K562 (cell line): ENCODE results near the gene TTC23L. TPM values are rescaled to one million over a fixed set of nuclear protein-coding genes. Genes with fewer than 3 reads are reported as not detected.

Experiments
- ATAC-seq: fragments of 200-7000 bp; cut with Tn5 transposase; 3 replicates; pipeline ENCODE4 v1.9.1; 2020; ENCODE audit warnings: moderate library complexity
- BruUV-seq: library from RNA; stranded (reverse); fragments of 400-500 nt; replicated peaks from 2 replicates; lab custom pipeline; 2021; lab: Mats Ljungman, UMichigan
- CTCF ChIA-PET: fragments of 300-600 bp; formaldehyde crosslinking; extraction: SDS; loops from one replicate; lab custom pipeline; 2021; ENCODE audit warnings: low intra/inter-chr PET ratio; lab: Yijun Ruan, JAX
- POLR2A ChIA-PET: fragments of 300-600, 350-650 bp; sonication (Branson Sonifier 250); formaldehyde crosslinking; extraction: SDS; loops from one replicate; lab custom pipeline; 2021; ENCODE audit warnings: antibody characterized with exemption, inconsistent platforms; lab: Yijun Ruan, JAX
- DNase-seq, 4 experiments: peaks; one replicate each; pipeline versions ENCODE4 v3.0.0 to v3.0.0-alpha.2; 2011 to 2018; ENCODE audit warnings: low spot score in 3 of 4, mixed read lengths in 3 of 4; ENCODE audit errors: extremely low read depth in 1 of 4
- FAIRE-seq: peaks from 2 replicates; lab custom pipeline; 2011; peaks lifted over from hg19 to GRCh38; lab: Jason Lieb, UNC
- H2AFZ ChIP-seq: 2 replicates; pipeline ENCODE4 v1.6.0; 2011; ENCODE audit warnings: low read depth, low read length, control low read depth, inconsistent platforms
- H3K27ac ChIP-seq: fragments of 200-600 bp; 3 replicates; pipeline ENCODE4 v1.8.0; 2011; ENCODE audit warnings: low read depth, mild to moderate bottlenecking, control low read depth, inconsistent platforms, low read length, moderate library complexity, mixed read lengths; ENCODE audit errors: extremely low read depth
- H3K27me3 ChIP-seq, 2 experiments: fragments of 300-600 bp in 1 of 2; 2 replicates in 1 of 2; 3 replicates in 1 of 2; pipeline versions ENCODE4 v1.6.0 to v1.8.0; 2011; ENCODE audit warnings: inconsistent platforms in 2 of 2, low read length in 2 of 2, mild to moderate bottlenecking in 1 of 2, mixed read lengths in 1 of 2, moderate library complexity in 1 of 2; ENCODE audit not compliant: control insufficient read depth in 2 of 2, insufficient read depth in 2 of 2
- H3K36me3 ChIP-seq: fragments of 300-600 bp; 3 replicates; pipeline ENCODE4 v1.8.0; 2011; ENCODE audit warnings: mild to moderate bottlenecking, low read length, inconsistent platforms; ENCODE audit not compliant: control insufficient read depth, insufficient read depth
- H3K4me1 ChIP-seq, 2 experiments: fragments of 200-600 bp in 1 of 2; replicated peaks in 1 of 2; 2 replicates in 1 of 2; 3 replicates in 1 of 2; pipeline versions ENCODE4 v1.5.1 to v1.8.0; 2011; ENCODE audit warnings: inconsistent platforms in 2 of 2, low read length in 2 of 2, mild to moderate bottlenecking in 1 of 2, mixed read lengths in 1 of 2, moderate library complexity in 1 of 2; ENCODE audit not compliant: control insufficient read depth in 2 of 2, insufficient read depth in 2 of 2
- H3K4me2 ChIP-seq: 2 replicates; pipeline ENCODE4 v1.6.1; 2011; ENCODE audit warnings: low read length, control low read depth, inconsistent platforms, mixed read lengths; ENCODE audit not compliant: insufficient read depth
- H3K4me3 ChIP-seq: fragments of 200-600 bp; sonication (generic), shearing (Covaris generic); 2 replicates; pipeline ENCODE4 v1.5.1; 2016; ENCODE audit warnings: control low read depth, inconsistent platforms
- H3K79me2 ChIP-seq: fragments of 200-600 bp; 3 replicates; pipeline ENCODE4 v1.8.0; 2011; ENCODE audit warnings: low read length, inconsistent platforms; ENCODE audit not compliant: control insufficient read depth, insufficient read depth
- H3K9ac ChIP-seq, 2 experiments: 2 replicates each; pipeline versions ENCODE4 v1.6.0 to v1.6.1; 2011; ENCODE audit warnings: low read depth in 2 of 2, low read length in 2 of 2, control low read depth in 1 of 2, inconsistent platforms in 1 of 2, mild to moderate bottlenecking in 1 of 2, mixed read lengths in 1 of 2; ENCODE audit not compliant: insufficient read depth in 1 of 2
- H3K9me1 ChIP-seq: one replicate; pipeline ENCODE4 v1.6.0; 2011; ENCODE audit warnings: inconsistent platforms, mild to moderate bottlenecking, low read length, moderate library complexity; ENCODE audit not compliant: control insufficient read depth, insufficient read depth
- H3K9me3 ChIP-seq: replicated peaks from 2 replicates; pipeline ENCODE4 v1.5.1; 2011; ENCODE audit warnings: low read depth, low read length, inconsistent platforms; ENCODE audit not compliant: control insufficient read depth, insufficient read depth
- H4K20me1 ChIP-seq: replicated peaks from 2 replicates; pipeline ENCODE4 v1.6.1; 2011; ENCODE audit warnings: low read length, inconsistent platforms, mixed read lengths; ENCODE audit not compliant: control insufficient read depth, insufficient read depth
- CHD4 ChIP-seq: fragments of 200-600 bp; sonication (generic); IDR thresholded peaks from 3 replicates; pipeline ENCODE4 v1.6.1; 2012; ENCODE audit warnings: low read depth, mild to moderate bottlenecking, mixed read lengths, low read length, inconsistent platforms; ENCODE audit not compliant: insufficient read depth, insufficient replicate concordance, poor library complexity, severe bottlenecking
- CREB1 ChIP-seq, 2 experiments: sonication (generic) in 1 of 2; formaldehyde crosslinking in 1 of 2; IDR thresholded peaks; 2 replicates each; pipeline versions ENCODE4 v1.6.1 to v1.8.0; 2012 to 2022; ENCODE audit warnings: inconsistent platforms in 1 of 2, mild to moderate bottlenecking in 1 of 2, missing genetic modification reagents in 1 of 2, moderate library complexity in 1 of 2
- ELK1 ChIP-seq: sonication (generic); formaldehyde crosslinking; IDR thresholded peaks from 2 replicates; pipeline ENCODE4 v1.8.1; 2022; ENCODE audit warnings: missing genetic modification reagents
- GATAD2B ChIP-seq: fragments of 450-650 bp; IDR thresholded peaks from 2 replicates; pipeline ENCODE4 v1.6.1; 2017; ENCODE audit warnings: mild to moderate bottlenecking, borderline replicate concordance
- HDAC2 ChIP-seq: fragments of 450-650 bp; IDR thresholded peaks from 2 replicates; pipeline ENCODE4 v1.6.1; 2016; ENCODE audit warnings: mild to moderate bottlenecking
- ZKSCAN8 ChIP-seq: fragments of 200-800 bp; sonication (Bioruptor generic); IDR thresholded peaks from 2 replicates; pipeline ENCODE4 v1.6.1; 2016; ENCODE audit warnings: missing genetic modification characterization, missing compliant biosample characterization
- ZNF134 ChIP-seq: fragments of 250-450 bp; sonication (Bioruptor Pico); conservative IDR thresholded peaks from 2 replicates; pipeline ENCODE4 v1.4.0; 2020
- ZNF584 ChIP-seq: fragments of 200-800 bp; sonication (Bioruptor generic); IDR thresholded peaks from 2 replicates; pipeline ENCODE4 v1.6.1; 2016; ENCODE audit warnings: low read depth, mild to moderate bottlenecking, missing genetic modification characterization, missing compliant biosample characterization
- WGBS: fragments of 100-300 bp; shearing (Covaris generic); methylation state at CpG from one replicate; pipeline ENCODE4 v1.1.6; 2016; ENCODE audit warnings: low coverage, mixed read lengths; ENCODE audit not compliant: insufficient coverage; ENCODE audit errors: missing lambda C conversion rate; 5-methylcytosine and 5-hydroxymethylcytosine counted together
- in situ Hi-C: fragments of 300-500 bp; cut with MboI; formaldehyde crosslinking; loops from 4 replicates; pipeline ENCODE4 v1.15.0; 2018; ENCODE audit warnings: inconsistent platforms, mixed read lengths
- intact Hi-C: fragments of 100-400 bp; cut with micrococcal nuclease; formaldehyde crosslinking; loops from 2 replicates; pipeline ENCODE4 v1.14.2; 2022
- polyA plus RNA-seq, 8 experiments: library from polyadenylated mRNA; depleted of rRNA in 4 of 8; stranded (reverse) in 5 of 8; unstranded in 3 of 8; fragments of >200 nt; fragmentation: Nextera tagmentation in 2 of 8; fragmentation: Illumina TruSeq in 1 of 8; extraction: Ambion mirVana in 2 of 8; extraction: Trizol in 1 of 8; gene quantifications; 2 replicates each; pipeline versions ENCODE4 v1.2.1 to v1.2.3, GENCODE V29; 2011 to 2014; ENCODE audit warnings: inconsistent platforms in 1 of 8, missing spikeins in 1 of 8
- total RNA-seq, 7 experiments: library from RNA; depleted of rRNA in 6 of 7; stranded (reverse); fragments of >200 nt in 6 of 7; fragmentation: Illumina TruSeq in 2 of 7; extraction: Trizol in 2 of 7; gene quantifications; 2 replicates each; pipeline versions ENCODE4 v1.2.1 to v1.2.3, GENCODE V29; 2011 to 2021; ENCODE audit warnings: low replicate concordance in 1 of 7

TTC23L gene
- total and polyA plus RNA-seq, 9 of the 15 experiments (the other 6 are each of a cell fraction or from before 2014, with no cell fraction given), result 0.03 to 0.32 (median 0.14) TPM; not detected in 2

GRCh38 chr5:34804913-34805312 is 34.1 kb upstream of the TTC23L start:
- H4K20me1 ChIP-seq, result no peaks in the 10 kb centered on the region
- H3K4me1 ChIP-seq, result no peaks in the 10 kb centered on the region
- CTCF ChIA-PET, result no interaction called here
- no peak for FAIRE-seq
- H3K9me1 ChIP-seq, result no peaks in the 10 kb centered on the region
- no peak overlapping the region for H3K4me2 ChIP-seq
- H3K9ac ChIP-seq, result no peak overlapping the region
- DNase-seq, result no peak
- in situ Hi-C loops, result no loop called here
- H3K9me3 ChIP-seq, result no peaks in the 10 kb centered on the region
- ATAC-seq, result no peak
- H3K4me3 ChIP-seq, result no peak overlapping the region
- H2AFZ ChIP-seq, result no peak overlapping the region
- TF ChIP-seq CHD4 (no peak), ZKSCAN8 (CRISPR knock-in tag) (no peak), ZNF134 (CRISPR knock-in tag) (no peak), ZNF584 (no peak), CREB1 (IDR thresholded peaks at IDR 0.05) (no peak), CREB1 (CRISPR knock-in tag; IDR thresholded peaks at IDR 0.05) (no peak), HDAC2 (no peak), GATAD2B (no peak), ELK1 (CRISPR knock-in tag) (no peak)
- TF ChIP-seq, all 486 proteins: peak for 0
- WGBS, result 71% methylated on average over 5 of the region's 5 CpGs
- intact Hi-C loops, result loop anchor here (10.0 kb wide), 1 partner anchor 280 kb away; no protein-coding TSS in a partner anchor
- BruUV-seq, result no TSS peak
- Histone ChIP-seq H3K27me3 (no peaks in the 10 kb centered on the region), H3K79me2 (no peaks in the 10 kb centered on the region), H3K27ac (no peak overlapping the region), H3K36me3 (peaks cover 15% of the 10 kb centered on the region; the same call in 1 of the 3 replicates)
- POLR2A ChIA-PET, result interaction anchor here (2.1 kb wide), 1 partner anchor 13 kb away, joined by 4 read pairs; no protein-coding TSS in a partner anchor
